Stomach (tissue), 4 donors: ENCODE results near the gene MYLK3.

Source experiments
- CTCF ChIP-seq, 7 experiments: fragments of 450-650 bp in 4 of 7; fragments of 200-600 bp in 3 of 7; sonication (generic) in 3 of 7; IDR thresholded peaks; one replicate each; pipeline ENCODE4 v1.5.1; 2016 to 2019; ENCODE audit warnings: antibody characterized with exemption in 7 of 7, control low read depth in 2 of 7, mild to moderate bottlenecking in 1 of 7
- EP300 ChIP-seq: sonication (generic); formaldehyde crosslinking; IDR thresholded peaks from one replicate; pipeline ENCODE4 v1.6.1; 2017; ENCODE audit warnings: antibody characterized with exemption

GRCh38 chr16:46746821-46747776 is 1.0 kb downstream of the MYLK3 start:
- TF ChIP-seq CTCF (IDR thresholded peaks at IDR 0.05) (no peak), EP300 (no peak)
